Keratinocyte (primary cell): ENCODE results near the gene FBXO7. TPM values are rescaled to one million over a fixed set of nuclear protein-coding genes. Genes with fewer than 3 reads are reported as not detected.

Experiments
- DNase-seq: peaks from one replicate; pipeline ENCODE4 v3.0.0-alpha.2; 2011; ENCODE audit warnings: low read depth, missing footprints, low spot score
- FAIRE-seq: peaks from 2 replicates; lab custom pipeline; 2011; peaks lifted over from hg19 to GRCh38; lab: Jason Lieb, UNC
- H2AFZ ChIP-seq: 2 replicates; pipeline ENCODE4 v1.6.0; 2012; ENCODE audit warnings: low read length, control low read depth, inconsistent platforms; ENCODE audit not compliant: control insufficient read depth
- H3K27ac ChIP-seq: 2 replicates; pipeline ENCODE4 v1.5.1; 2011; ENCODE audit warnings: low read length; ENCODE audit not compliant: control insufficient read depth, insufficient read depth
- H3K27me3 ChIP-seq: 3 replicates; pipeline ENCODE4 v1.6.0; 2011; ENCODE audit warnings: low read length; ENCODE audit not compliant: control insufficient read depth, insufficient read depth; ENCODE audit errors: extremely low read depth
- H3K36me3 ChIP-seq, 2 experiments: 2 replicates in 1 of 2; 3 replicates in 1 of 2; pipeline ENCODE4 v1.5.1; 2011; ENCODE audit warnings: low read length in 2 of 2, mild to moderate bottlenecking in 1 of 2; ENCODE audit not compliant: control insufficient read depth in 2 of 2, insufficient read depth in 2 of 2; ENCODE audit errors: extremely low read depth in 1 of 2
- H3K4me1 ChIP-seq: 3 replicates; pipeline ENCODE4 v1.5.1; 2011; ENCODE audit warnings: low read length; ENCODE audit not compliant: control insufficient read depth, insufficient read depth; ENCODE audit errors: extremely low read depth
- H3K4me2 ChIP-seq: 3 replicates; pipeline ENCODE4 v1.6.0; 2011; ENCODE audit warnings: low read depth, low read length; ENCODE audit not compliant: control insufficient read depth, insufficient read depth; ENCODE audit errors: extremely low read depth
- H3K4me3 ChIP-seq, 3 experiments: fragments of 200-600 bp in 1 of 3; sonication (generic) in 1 of 3; 2 replicates in 2 of 3; 3 replicates in 1 of 3; pipeline ENCODE4 v1.5.1; 2011 to 2016; ENCODE audit warnings: low read length in 3 of 3, mild to moderate bottlenecking in 3 of 3, control low read depth in 2 of 3, inconsistent platforms in 1 of 3, low read depth in 1 of 3, mixed read lengths in 1 of 3, mixed run types in 1 of 3, moderate library complexity in 1 of 3; ENCODE audit not compliant: control insufficient read depth in 2 of 3, insufficient read depth in 2 of 3; ENCODE audit errors: extremely low read depth in 1 of 3
- H3K79me2 ChIP-seq: 2 replicates; pipeline ENCODE4 v1.6.0; 2012; ENCODE audit warnings: low read length; ENCODE audit not compliant: control insufficient read depth, insufficient read depth
- H3K9ac ChIP-seq: 3 replicates; pipeline ENCODE4 v1.6.0; 2011; ENCODE audit warnings: low read length; ENCODE audit not compliant: control insufficient read depth, insufficient read depth; ENCODE audit errors: extremely low read depth
- H3K9me1 ChIP-seq: 3 replicates; pipeline ENCODE4 v1.6.0; 2011; ENCODE audit warnings: low read length; ENCODE audit not compliant: control insufficient read depth, insufficient read depth; ENCODE audit errors: extremely low read depth
- H3K9me3 ChIP-seq: 2 replicates; pipeline ENCODE4 v1.5.1; 2012; ENCODE audit warnings: low read depth, low read length; ENCODE audit not compliant: control insufficient read depth
- H4K20me1 ChIP-seq: 3 replicates; pipeline ENCODE4 v1.6.0; 2011; ENCODE audit warnings: low read length; ENCODE audit not compliant: control insufficient read depth, insufficient read depth; ENCODE audit errors: extremely low read depth
- EZH2 ChIP-seq: IDR thresholded peaks from one replicate; pipeline ENCODE4 v1.6.1; 2012; ENCODE audit warnings: inconsistent platforms, mild to moderate bottlenecking, low read length, moderate library complexity
- dilution Hi-C: fragments of 300-500 bp; cut with MboI; formaldehyde crosslinking; loops from one replicate; pipeline ENCODE4 v1.7.0; 2020; ENCODE audit warnings: low sequenced_read_pairs; ENCODE audit not compliant: extremely low pct_ligation_motif_present
- polyA plus RNA-seq, 5 experiments: library from polyadenylated mRNA; depleted of rRNA in 3 of 5; stranded (reverse) in 3 of 5; stranded (forward) in 1 of 5; unstranded in 1 of 5; fragments of >200 nt; gene quantifications; 1 replicate in 1 of 5; 2 replicates in 3 of 5; 3 replicates in 1 of 5; pipeline versions ENCODE4 v1.2.1 to v1.2.3, GENCODE V29; 2011 to 2012; ENCODE audit warnings: missing spikeins in 2 of 5, low read depth in 1 of 5, low replicate concordance in 1 of 5
- TF ChIP-seq, protein P1 (sequence below), 3 experiments: IDR thresholded peaks in 1 of 3; conservative IDR thresholded peaks in 1 of 3; optimal IDR thresholded peaks in 1 of 3; 2 replicates in 2 of 3; 3 replicates in 1 of 3; pipeline versions ENCODE3 to v1.5.1; 2011; ENCODE audit warnings: low read length in 3 of 3, mild to moderate bottlenecking in 3 of 3, moderate library complexity in 2 of 3, control low read depth in 1 of 3, inconsistent platforms in 1 of 3; ENCODE audit not compliant: insufficient read depth in 2 of 3; ENCODE audit errors: extremely low read depth in 1 of 3

Gene FBXO7
- polyA plus RNA-seq, 1 donor (not counting 4 experiments of a cell fraction or from before 2014, with no cell fraction given), result 106 TPM

DNA sequence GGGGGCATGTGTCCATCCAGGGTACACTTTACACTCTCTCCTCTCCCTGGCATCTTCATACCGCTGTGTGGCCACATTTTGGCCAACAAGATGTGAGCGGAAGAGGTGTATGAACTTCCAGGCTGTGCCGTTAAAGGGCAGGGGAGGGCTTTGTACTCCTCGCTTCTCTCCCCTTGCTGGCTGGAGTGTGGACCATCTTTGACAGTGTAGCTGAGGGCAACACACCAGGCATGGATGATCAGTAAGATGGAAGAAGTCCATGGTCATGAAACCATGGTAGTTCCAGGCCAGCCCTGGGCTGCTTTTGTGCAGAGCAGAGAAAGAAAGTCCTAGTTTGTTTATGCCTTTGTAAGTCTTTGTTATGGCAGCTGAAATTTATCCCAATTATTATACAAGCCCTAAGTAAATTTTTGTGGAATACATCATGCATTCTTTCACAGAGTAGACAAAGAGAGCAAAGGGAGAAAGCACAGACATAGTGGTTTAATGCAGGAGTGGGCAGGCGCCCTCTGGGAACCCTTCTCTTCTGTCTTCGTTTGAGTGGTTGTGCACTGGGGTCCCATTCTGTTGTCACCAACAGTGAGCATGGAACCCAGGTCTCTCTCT, 70.4 kb downstream of the FBXO7 start:
- no peak overlapping the region for H3K27ac ChIP-seq
- no peak for DNase-seq
- no peak overlapping the region for H3K4me2 ChIP-seq
- H3K36me3 ChIP-seq, result no peaks in the 10 kb centered on the region
- peaks cover 3% of the 10 kb centered on the region for H3K27me3 ChIP-seq
- no peaks in the 10 kb centered on the region for H3K9me1 ChIP-seq
- peaks cover 9% of the 10 kb centered on the region for H3K4me1 ChIP-seq
- no peak for FAIRE-seq
- dilution Hi-C loops, result no loop called here
- no peak overlapping the region for H3K4me3 ChIP-seq
- no peaks in the 10 kb centered on the region for H3K79me2 ChIP-seq
- H4K20me1 ChIP-seq, result no peaks in the 10 kb centered on the region
- no peak overlapping the region for H3K9ac ChIP-seq
- no peaks in the 10 kb centered on the region for H3K9me3 ChIP-seq
- no peak overlapping the region for H2AFZ ChIP-seq
- TF ChIP-seq, protein P1, sequence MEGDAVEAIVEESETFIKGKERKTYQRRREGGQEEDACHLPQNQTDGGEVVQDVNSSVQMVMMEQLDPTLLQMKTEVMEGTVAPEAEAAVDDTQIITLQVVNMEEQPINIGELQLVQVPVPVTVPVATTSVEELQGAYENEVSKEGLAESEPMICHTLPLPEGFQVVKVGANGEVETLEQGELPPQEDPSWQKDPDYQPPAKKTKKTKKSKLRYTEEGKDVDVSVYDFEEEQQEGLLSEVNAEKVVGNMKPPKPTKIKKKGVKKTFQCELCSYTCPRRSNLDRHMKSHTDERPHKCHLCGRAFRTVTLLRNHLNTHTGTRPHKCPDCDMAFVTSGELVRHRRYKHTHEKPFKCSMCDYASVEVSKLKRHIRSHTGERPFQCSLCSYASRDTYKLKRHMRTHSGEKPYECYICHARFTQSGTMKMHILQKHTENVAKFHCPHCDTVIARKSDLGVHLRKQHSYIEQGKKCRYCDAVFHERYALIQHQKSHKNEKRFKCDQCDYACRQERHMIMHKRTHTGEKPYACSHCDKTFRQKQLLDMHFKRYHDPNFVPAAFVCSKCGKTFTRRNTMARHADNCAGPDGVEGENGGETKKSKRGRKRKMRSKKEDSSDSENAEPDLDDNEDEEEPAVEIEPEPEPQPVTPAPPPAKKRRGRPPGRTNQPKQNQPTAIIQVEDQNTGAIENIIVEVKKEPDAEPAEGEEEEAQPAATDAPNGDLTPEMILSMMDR (optimal IDR thresholded peaks at IDR 0.05 in 1 of 3, IDR thresholded peaks at IDR 0.05 in 1 of 3, conservative IDR thresholded peaks at IDR 0.05 in 1 of 3; ENCODE audit: extremely low read depth in 1 of 3, insufficient read depth in 2 of 3, low read length in 3 of 3), result no peak
- TF ChIP-seq EZH2, result no peak

DNA sequence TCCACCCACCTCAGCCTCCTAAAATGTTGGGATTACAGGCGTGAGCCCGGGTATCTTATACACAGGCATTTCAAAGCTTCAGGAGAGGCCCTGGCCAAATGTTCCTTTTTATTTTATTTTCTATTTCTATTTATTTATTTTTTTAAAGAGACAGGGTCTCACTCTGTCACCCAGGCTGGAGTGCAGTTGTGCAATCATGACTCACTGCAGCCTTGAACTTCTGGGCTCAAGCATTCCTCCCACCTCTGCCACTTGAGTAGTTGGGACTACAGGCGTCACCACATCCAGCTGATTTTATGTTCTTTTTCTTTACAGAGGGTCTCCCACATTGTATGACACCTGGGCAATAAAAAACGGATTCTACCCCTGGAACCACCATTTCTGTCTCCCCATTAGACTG, 71.2 kb downstream of the FBXO7 start:
- no peaks in the 10 kb centered on the region for H3K9me3 ChIP-seq
- H3K9ac ChIP-seq, result no peak overlapping the region
- H3K4me2 ChIP-seq, result no peak overlapping the region
- no peak for TF ChIP-seq EZH2
- TF ChIP-seq, protein P1 (optimal IDR thresholded peaks at IDR 0.05 in 1 of 3, IDR thresholded peaks at IDR 0.05 in 1 of 3, conservative IDR thresholded peaks at IDR 0.05 in 1 of 3; ENCODE audit: extremely low read depth in 1 of 3, insufficient read depth in 2 of 3, low read length in 3 of 3), result no peak
- H3K9me1 ChIP-seq, result no peaks in the 10 kb centered on the region
- H2AFZ ChIP-seq, result no peak overlapping the region
- H3K79me2 ChIP-seq, result no peaks in the 10 kb centered on the region
- H4K20me1 ChIP-seq, result no peaks in the 10 kb centered on the region
- peaks cover 9% of the 10 kb centered on the region for H3K4me1 ChIP-seq
- H3K36me3 ChIP-seq, result no peaks in the 10 kb centered on the region
- no peak overlapping the region for H3K27ac ChIP-seq
- FAIRE-seq, result no peak
- dilution Hi-C loops, result no loop called here
- H3K27me3 ChIP-seq, result peaks cover 3% of the 10 kb centered on the region
- no peak for DNase-seq
- H3K4me3 ChIP-seq, result no peak overlapping the region
